ENCODE results near the gene CCNA2.

The CCNA2 gene

DNA sequence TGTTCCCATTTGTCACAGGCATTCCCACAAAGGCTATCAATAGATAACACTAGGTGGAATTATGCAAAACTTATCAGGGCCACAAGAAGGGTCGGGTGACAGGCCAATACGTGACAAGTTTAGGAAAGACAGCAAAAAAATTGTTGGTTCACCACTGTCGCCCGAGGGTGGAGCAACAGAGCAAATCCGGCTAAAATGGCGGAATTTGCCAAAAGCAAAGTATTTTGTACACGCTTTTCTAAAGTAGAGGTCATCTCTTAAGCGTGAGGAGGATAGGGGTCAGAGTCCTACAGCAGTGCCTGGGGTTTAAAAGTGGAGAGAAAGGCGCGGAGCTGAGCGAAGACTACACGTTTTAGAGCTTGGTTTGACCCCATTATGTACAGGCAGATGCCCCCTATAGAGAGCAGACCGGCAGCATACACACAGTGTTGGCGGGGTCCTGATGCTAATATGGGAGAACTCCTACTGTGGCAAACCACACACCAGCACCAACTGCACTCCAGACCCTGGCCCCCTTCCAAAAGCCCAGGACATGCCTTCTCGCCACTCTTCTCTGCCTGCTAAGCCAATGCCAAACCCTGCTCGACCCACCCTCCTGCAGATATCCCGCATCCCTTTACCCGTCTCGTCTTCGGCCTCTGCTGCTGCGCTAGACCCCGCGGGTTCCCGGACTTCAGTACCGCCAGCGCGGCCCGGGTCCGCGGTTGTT lies 733 bp downstream of the CCNA2 start:
- DNase-seq (ENCODE audit: low read depth): peak; percentile 29
- TF ChIP-seq CTCF (IDR thresholded peaks at IDR 0.05; ENCODE audit: low read length, missing control alignments): peak; percentile 30
- H3K4me3 ChIP-seq (replicated peaks; ENCODE audit: low read depth, low read length): peak overlapping the region; percentile 85

DNA sequence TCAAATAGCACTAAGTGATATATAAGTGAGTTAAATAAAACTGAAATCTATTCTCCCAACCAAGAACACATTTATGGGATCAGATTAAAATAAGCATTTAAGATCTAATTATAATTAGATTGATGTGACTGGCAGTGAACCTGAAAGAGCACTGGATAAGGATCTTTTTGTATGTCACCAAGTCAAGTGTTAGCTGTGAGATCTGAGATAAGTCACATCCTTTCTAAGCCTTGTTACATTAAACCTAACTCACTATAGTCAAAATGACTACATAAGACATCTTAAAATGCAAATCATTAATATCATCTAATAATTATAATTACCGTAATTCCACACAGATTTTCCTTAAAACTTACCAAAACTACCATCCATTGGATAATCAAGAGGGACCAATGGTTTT lies 1.6 kb downstream of the CCNA2 start:
- peak overlapping the region; percentile 85 for H3K4me3 ChIP-seq (replicated peaks; ENCODE audit: low read depth, low read length)
- TF ChIP-seq CTCF (IDR thresholded peaks at IDR 0.05; ENCODE audit: low read length, missing control alignments): no peak
- DNase-seq (ENCODE audit: low read depth): no peak

DNA sequence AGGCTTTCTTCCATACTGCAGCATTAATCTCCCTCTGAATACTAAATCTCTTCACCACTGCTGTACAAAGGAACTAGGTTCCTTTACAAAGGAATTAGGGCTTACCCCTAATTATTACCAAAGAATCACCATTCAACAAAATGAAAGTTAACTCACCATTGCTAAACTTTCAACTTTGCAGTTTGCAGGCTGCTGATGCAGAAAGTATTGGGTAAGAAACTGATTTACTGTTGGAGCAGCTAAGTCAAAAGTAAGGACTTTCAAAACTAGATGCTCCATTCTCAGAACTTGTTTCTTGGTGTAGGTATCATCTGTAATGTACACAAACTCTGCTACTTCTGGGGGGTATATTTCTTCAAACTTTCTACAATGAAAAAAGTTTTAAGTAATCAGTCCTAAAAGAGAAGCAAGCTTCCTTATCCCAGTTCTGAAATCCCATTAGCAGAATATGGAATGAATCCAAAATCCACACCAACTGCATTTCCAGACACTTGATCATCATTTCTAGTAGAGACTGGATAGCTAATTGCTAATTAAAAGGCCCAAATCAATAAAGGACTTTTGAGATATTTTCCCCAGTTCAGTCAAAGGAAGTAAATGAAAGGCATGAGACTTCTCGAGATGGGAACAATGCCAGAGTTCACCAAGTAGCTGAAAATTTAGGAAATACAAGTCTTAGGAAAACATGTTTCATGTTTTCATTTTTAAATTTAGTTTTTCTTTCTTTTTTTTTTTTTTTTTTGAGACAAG lies 4.3 kb downstream of the CCNA2 start:
- peak; percentile 10 for DNase-seq (ENCODE audit: low read depth)
- H3K4me3 ChIP-seq (replicated peaks; ENCODE audit: low read depth, low read length): no peak overlapping the region
- no peak for TF ChIP-seq CTCF (IDR thresholded peaks at IDR 0.05; ENCODE audit: low read length, missing control alignments)

DNA sequence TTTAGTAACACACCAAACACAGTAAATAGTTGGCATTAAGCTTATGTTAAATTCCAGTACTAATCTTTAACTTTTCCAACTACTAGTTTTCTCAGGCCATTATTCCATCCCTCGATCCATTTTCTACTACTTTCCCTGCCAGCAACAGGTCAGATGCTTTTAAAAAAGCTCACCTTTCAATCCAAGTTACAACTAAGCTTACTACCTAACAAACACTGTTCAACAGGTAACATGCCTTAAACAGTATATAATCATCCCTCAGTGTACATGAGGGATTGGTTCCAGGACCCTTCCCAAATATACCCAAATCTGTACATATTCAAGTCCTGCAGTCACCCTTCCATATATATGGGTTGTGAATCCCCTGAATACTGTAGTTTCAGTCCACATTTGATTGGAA lies 5.5 kb downstream of the CCNA2 start:
- no peak overlapping the region for H3K4me3 ChIP-seq (replicated peaks; ENCODE audit: low read depth, low read length)
- no peak for TF ChIP-seq CTCF (IDR thresholded peaks at IDR 0.05; ENCODE audit: low read length, missing control alignments)
- DNase-seq (ENCODE audit: low read depth): no peak

- TF ChIP-seq CTCF (IDR thresholded peaks at IDR 0.05; ENCODE audit: low read length, missing control alignments): no peak
- no peak overlapping the region for H3K4me3 ChIP-seq (replicated peaks; ENCODE audit: low read depth, low read length)
- DNase-seq (ENCODE audit: low read depth): no peak
These were observed 6.0 kb downstream of the CCNA2 start for GRCh38 chr4:121817701-121818100.

DNA sequence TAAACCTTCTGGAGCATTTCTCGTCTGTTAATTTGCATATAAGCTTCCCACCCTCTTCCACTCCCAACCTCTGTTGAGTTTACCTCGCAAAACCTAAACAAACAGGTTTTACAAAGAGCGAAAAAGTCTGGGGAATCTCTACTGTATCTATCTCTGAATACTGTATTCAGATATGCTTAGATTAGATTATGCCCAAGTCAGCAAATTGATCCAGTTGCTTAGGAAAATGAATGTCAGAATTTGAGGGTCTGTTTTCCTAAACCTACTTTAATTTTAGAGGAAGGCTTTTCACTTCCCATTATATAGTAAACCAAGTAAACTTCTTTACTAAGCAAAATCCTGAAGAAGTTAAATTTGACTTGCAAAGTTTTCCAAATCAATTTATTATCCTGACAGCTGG lies 6.7 kb downstream of the CCNA2 start:
- no peak overlapping the region for H3K4me3 ChIP-seq (replicated peaks; ENCODE audit: low read depth, low read length)
- no peak for DNase-seq (ENCODE audit: low read depth)
- TF ChIP-seq CTCF (IDR thresholded peaks at IDR 0.05; ENCODE audit: low read length, missing control alignments): no peak

Data from fibroblast of pulmonary artery (primary cell).